OCI-LY1 (cell line): Measurements from ENCODE around the gene BORCS8.

Experiments
- H2AFZ ChIP-seq: fragments of 200-600 bp; sonication (generic), shearing (Covaris generic); 2 replicates; pipeline ENCODE4 v1.6.0; 2014; ENCODE audit warnings: antibody characterized with exemption, mild to moderate bottlenecking, low read length
- H3F3A ChIP-seq: fragments of 200-600 bp; sonication (generic), shearing (Covaris generic); 2 replicates; pipeline ENCODE4 v1.6.0; 2014; ENCODE audit warnings: mild to moderate bottlenecking, antibody characterized with exemption, low read length, moderate library complexity; ENCODE audit not compliant: insufficient read depth
- H3K27ac ChIP-seq: fragments of 200-600 bp; sonication (generic); 2 replicates; pipeline ENCODE4 v1.5.1; 2014; ENCODE audit warnings: low read length, mixed run types, mild to moderate bottlenecking, low read depth; ENCODE audit not compliant: poor library complexity, severe bottlenecking
- H3K27me3 ChIP-seq: fragments of 200-600 bp; sonication (generic); 2 replicates; pipeline ENCODE4 v1.6.0; 2014; ENCODE audit warnings: antibody characterized with exemption, mild to moderate bottlenecking, low read length, moderate library complexity; ENCODE audit not compliant: insufficient read depth
- H3K36me3 ChIP-seq: fragments of 200-600 bp; sonication (generic); 2 replicates; pipeline ENCODE4 v1.6.1; 2014; ENCODE audit warnings: mild to moderate bottlenecking, antibody characterized with exemption, low read length, moderate library complexity, mixed read lengths; ENCODE audit not compliant: insufficient read depth
- H3K4me1 ChIP-seq: fragments of 200-600 bp; sonication (generic); 2 replicates; pipeline ENCODE4 v1.5.1; 2014; ENCODE audit warnings: mild to moderate bottlenecking, low read length, moderate library complexity; ENCODE audit not compliant: insufficient read depth, severe bottlenecking
- H3K4me2 ChIP-seq: fragments of 200-600 bp; sonication (generic), shearing (Covaris generic); 2 replicates; pipeline ENCODE4 v1.6.1; 2014; ENCODE audit warnings: low read length
- H3K4me3 ChIP-seq: fragments of 200-600 bp; sonication (generic); 2 replicates; pipeline ENCODE4 v1.5.1; 2014; ENCODE audit warnings: low read length, low read depth, mild to moderate bottlenecking, mixed read lengths; ENCODE audit not compliant: poor library complexity, severe bottlenecking
- H3K79me2 ChIP-seq: fragments of 200-600 bp; shearing (Covaris generic); 2 replicates; pipeline ENCODE4 v1.6.1; 2016; ENCODE audit warnings: mixed run types, low read length, mixed read lengths; ENCODE audit not compliant: insufficient read depth
- H3K9ac ChIP-seq: fragments of 200-600 bp; sonication (generic), shearing (Covaris generic); 2 replicates; pipeline ENCODE4 v1.6.1; 2014; ENCODE audit warnings: mild to moderate bottlenecking, low read length, mixed read lengths
- H3K9me2 ChIP-seq: fragments of 200-600 bp; sonication (generic), shearing (Covaris generic); 2 replicates; pipeline ENCODE4 v1.6.1; 2014; ENCODE audit warnings: low read depth, mild to moderate bottlenecking, low read length, mixed read lengths
- H3K9me3 ChIP-seq: fragments of 200-600 bp; shearing (Covaris generic); 2 replicates; pipeline ENCODE4 v1.6.1; 2014; ENCODE audit warnings: low read length, mixed read lengths
- H4K20me1 ChIP-seq: fragments of 200-600 bp; sonication (generic), shearing (Covaris generic); 2 replicates; pipeline ENCODE4 v1.6.0; 2016; ENCODE audit warnings: mild to moderate bottlenecking, low read length; ENCODE audit not compliant: insufficient read depth
- EZH2 ChIP-seq: fragments of 200-600 bp; sonication (generic), shearing (Covaris generic); IDR thresholded peaks from 2 replicates; pipeline ENCODE4 v1.8.0; 2017; ENCODE audit warnings: borderline replicate concordance, mixed run types, mild to moderate bottlenecking, antibody characterized with exemption, low read length, moderate library complexity, mixed read lengths
- TF ChIP-seq, protein P1 (sequence below): fragments of 200-600 bp; sonication (generic), shearing (Covaris generic); IDR thresholded peaks from 2 replicates; pipeline ENCODE4 v1.5.1; 2017; ENCODE audit warnings: mild to moderate bottlenecking, antibody characterized with exemption, low read length, moderate library complexity, mixed read lengths

Gene BORCS8

DNA sequence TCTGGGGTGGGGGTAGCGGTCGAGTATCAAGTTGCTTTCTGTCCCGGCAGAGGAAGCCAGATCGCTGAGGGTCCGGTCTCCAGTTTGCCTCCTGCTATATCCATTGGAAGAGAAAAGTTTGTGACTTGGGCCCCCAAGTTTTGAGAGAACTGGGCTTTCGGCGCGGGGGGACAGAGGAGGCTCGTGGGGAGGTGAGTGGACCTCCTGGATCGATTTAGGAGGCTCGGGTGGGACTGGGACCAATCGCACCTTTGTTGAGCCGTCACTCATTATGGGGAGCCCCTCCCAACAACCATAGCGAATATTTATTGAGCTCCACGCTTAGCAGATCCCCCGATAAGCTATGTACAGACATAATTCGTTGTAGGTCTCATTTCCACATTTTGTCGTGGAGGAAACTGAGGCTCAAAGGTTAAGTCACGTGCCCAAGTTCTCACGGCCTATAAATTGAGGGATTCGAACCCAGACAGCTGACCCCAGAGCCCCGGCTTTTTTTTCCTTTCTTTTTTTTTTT, 1.0 kb upstream of the BORCS8 start:
- Histone ChIP-seq H3K36me3 (peaks cover 26% of the 10 kb centered on the region), H3K79me2 (peaks cover 16% of the 10 kb centered on the region; the same call in 1 of the 2 replicates), H3F3A (no peaks in the 10 kb centered on the region), H3K4me1 (peaks cover 31% of the 10 kb centered on the region), H3K9me3 (no peaks in the 10 kb centered on the region), H3K4me3 (peak overlapping the region; percentile 85), H4K20me1 (no peaks in the 10 kb centered on the region), H3K27me3 (no peaks in the 10 kb centered on the region), H3K9me2 (no peaks in the 10 kb centered on the region), H3K27ac (peak overlapping the region; percentile 52), H3K9ac (peak overlapping the region; percentile 81), H3K4me2 (peak overlapping the region; percentile 61), H2AFZ (no peak overlapping the region)
- TF ChIP-seq, protein P1, sequence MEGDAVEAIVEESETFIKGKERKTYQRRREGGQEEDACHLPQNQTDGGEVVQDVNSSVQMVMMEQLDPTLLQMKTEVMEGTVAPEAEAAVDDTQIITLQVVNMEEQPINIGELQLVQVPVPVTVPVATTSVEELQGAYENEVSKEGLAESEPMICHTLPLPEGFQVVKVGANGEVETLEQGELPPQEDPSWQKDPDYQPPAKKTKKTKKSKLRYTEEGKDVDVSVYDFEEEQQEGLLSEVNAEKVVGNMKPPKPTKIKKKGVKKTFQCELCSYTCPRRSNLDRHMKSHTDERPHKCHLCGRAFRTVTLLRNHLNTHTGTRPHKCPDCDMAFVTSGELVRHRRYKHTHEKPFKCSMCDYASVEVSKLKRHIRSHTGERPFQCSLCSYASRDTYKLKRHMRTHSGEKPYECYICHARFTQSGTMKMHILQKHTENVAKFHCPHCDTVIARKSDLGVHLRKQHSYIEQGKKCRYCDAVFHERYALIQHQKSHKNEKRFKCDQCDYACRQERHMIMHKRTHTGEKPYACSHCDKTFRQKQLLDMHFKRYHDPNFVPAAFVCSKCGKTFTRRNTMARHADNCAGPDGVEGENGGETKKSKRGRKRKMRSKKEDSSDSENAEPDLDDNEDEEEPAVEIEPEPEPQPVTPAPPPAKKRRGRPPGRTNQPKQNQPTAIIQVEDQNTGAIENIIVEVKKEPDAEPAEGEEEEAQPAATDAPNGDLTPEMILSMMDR, result no peak
- no peak for TF ChIP-seq EZH2

DNA sequence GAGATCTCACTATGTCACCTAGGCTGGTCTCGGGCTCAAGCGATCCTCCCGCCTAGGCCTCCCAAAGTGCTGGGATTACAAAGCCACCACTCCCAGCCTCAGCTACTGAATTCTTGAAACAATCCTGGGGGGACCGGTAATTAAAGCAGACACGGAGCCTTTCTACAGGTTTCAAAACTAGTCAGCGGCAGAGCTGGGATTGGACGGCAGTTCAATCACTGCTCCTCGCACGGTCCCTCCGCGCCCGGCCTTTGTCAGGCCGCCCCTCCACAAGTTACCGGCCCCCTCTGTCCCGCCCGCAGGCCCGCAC, 229 bp downstream of the BORCS8 start:
- Histone ChIP-seq H2AFZ (no peak overlapping the region), H3K9me2 (no peaks in the 10 kb centered on the region), H3K4me3 (peak overlapping the region; percentile 85), H3F3A (no peaks in the 10 kb centered on the region), H3K4me2 (peak overlapping the region; percentile 71), H3K4me1 (peaks cover 31% of the 10 kb centered on the region), H3K79me2 (peaks cover 16% of the 10 kb centered on the region; the same call in 1 of the 2 replicates), H3K27me3 (no peaks in the 10 kb centered on the region), H4K20me1 (no peaks in the 10 kb centered on the region), H3K9me3 (no peaks in the 10 kb centered on the region), H3K36me3 (peaks cover 21% of the 10 kb centered on the region), H3K9ac (peak overlapping the region; percentile 85), H3K27ac (peak overlapping the region; percentile 90)
- TF ChIP-seq EZH2, result no peak
- TF ChIP-seq, protein P1, result no peak

DNA sequence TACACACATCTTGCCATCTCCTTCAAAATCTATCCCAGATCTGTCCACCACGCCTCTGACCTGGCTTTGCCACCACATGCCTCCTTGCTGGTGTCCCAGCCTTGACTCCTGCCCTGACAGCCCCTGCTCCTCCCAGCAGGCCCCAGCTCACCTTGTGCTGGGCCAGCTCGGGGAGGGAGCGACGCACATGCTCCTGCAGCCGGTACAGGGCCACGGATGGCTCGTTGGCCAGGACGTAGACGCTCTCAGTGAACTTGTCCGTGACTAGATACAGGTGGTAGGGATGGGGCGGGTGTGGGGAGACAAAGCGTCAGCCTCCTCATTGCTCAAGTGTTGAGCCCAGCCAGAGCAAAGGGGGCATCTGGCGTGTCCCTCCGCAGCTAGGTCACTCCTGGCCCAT, 5.2 kb downstream of the BORCS8 start:
- no peaks in the 10 kb centered on the region for H4K20me1 ChIP-seq
- no peak overlapping the region for H3K27ac ChIP-seq
- peaks cover 16% of the 10 kb centered on the region; the same call in 1 of the 2 replicates for H3K79me2 ChIP-seq
- peaks cover 23% of the 10 kb centered on the region for H3K4me1 ChIP-seq
- no peak overlapping the region for H3K4me3 ChIP-seq
- TF ChIP-seq EZH2, result no peak
- TF ChIP-seq, protein P1, result no peak
- no peaks in the 10 kb centered on the region for H3F3A ChIP-seq
- no peak overlapping the region for H2AFZ ChIP-seq
- no peaks in the 10 kb centered on the region for H3K9me2 ChIP-seq
- no peak overlapping the region for H3K9ac ChIP-seq
- no peaks in the 10 kb centered on the region for H3K9me3 ChIP-seq
- peaks cover 31% of the 10 kb centered on the region for H3K36me3 ChIP-seq
- H3K4me2 ChIP-seq, result no peak overlapping the region
- H3K27me3 ChIP-seq, result no peaks in the 10 kb centered on the region
